Measurements from ENCODE around the gene ZNHIT2. TPM values are rescaled to one million over a fixed set of nuclear protein-coding genes. Genes with fewer than 3 reads are reported as not detected.

The ZNHIT2 gene
- total and polyA plus RNA-seq, 3 donors from 2014 or later: 47.3 to 119 (median 64.2) TPM

- no peaks in the 10 kb centered on the region for H3K9me3 ChIP-seq
- no peak for TF ChIP-seq POLR2A (IDR thresholded peaks at IDR 0.05)
- TF ChIP-seq CTCF (IDR thresholded peaks at IDR 0.05): peak; percentile 98 to 100 (median 99)
- no peak overlapping the region for H3K27ac ChIP-seq
- H3K27me3 ChIP-seq: no peaks in the 10 kb centered on the region
- no peaks in the 10 kb centered on the region for H3K36me3 ChIP-seq (ENCODE audit: low read depth, missing control alignments)
- DNase-seq: peak; percentile 93
- peaks cover 13% of the 10 kb centered on the region for H3K4me1 ChIP-seq
- 13 to 15% methylated on average over 4 to 18 of the region's 18 CpGs for WGBS, 2 donors
- intact Hi-C loops (cut with DNase I; ENCODE audit: low total_unique reads): loop anchor here (10.0 kb wide), 1 partner anchor 96 kb away; the partner anchor contains the start of gene ARL2
- no peak overlapping the region for H3K4me3 ChIP-seq
Measured at GRCh38 chr11:65110354-65110861, 7.1 kb downstream of the ZNHIT2 start.

- no peaks in the 10 kb centered on the region for H3K9me3 ChIP-seq
- intact Hi-C loops (cut with DNase I; ENCODE audit: low total_unique reads): loop anchor here (10.0 kb wide), 1 partner anchor 95 kb away; the partner anchor contains the start of gene ARL2
- H3K4me1 ChIP-seq: peaks cover 13% of the 10 kb centered on the region
- H3K4me3 ChIP-seq: no peak overlapping the region
- no peak for TF ChIP-seq POLR2A (IDR thresholded peaks at IDR 0.05)
- TF ChIP-seq CTCF (IDR thresholded peaks at IDR 0.05): no peak
- H3K36me3 ChIP-seq (ENCODE audit: low read depth, missing control alignments): no peaks in the 10 kb centered on the region
- no peak for DNase-seq
- no peak overlapping the region for H3K27ac ChIP-seq
- 73 to 89% methylated on average over 21 to 36 of the region's 36 CpGs for WGBS, 2 donors
- no peaks in the 10 kb centered on the region for H3K27me3 ChIP-seq
Measured at GRCh38 chr11:65109231-65110198, 8.0 kb downstream of the ZNHIT2 start.

GRCh38 chr11:65108469-65109123, 8.9 kb downstream of the ZNHIT2 start:
- no peak for TF ChIP-seq POLR2A (IDR thresholded peaks at IDR 0.05)
- TF ChIP-seq CTCF (IDR thresholded peaks at IDR 0.05): no peak

DNA sequence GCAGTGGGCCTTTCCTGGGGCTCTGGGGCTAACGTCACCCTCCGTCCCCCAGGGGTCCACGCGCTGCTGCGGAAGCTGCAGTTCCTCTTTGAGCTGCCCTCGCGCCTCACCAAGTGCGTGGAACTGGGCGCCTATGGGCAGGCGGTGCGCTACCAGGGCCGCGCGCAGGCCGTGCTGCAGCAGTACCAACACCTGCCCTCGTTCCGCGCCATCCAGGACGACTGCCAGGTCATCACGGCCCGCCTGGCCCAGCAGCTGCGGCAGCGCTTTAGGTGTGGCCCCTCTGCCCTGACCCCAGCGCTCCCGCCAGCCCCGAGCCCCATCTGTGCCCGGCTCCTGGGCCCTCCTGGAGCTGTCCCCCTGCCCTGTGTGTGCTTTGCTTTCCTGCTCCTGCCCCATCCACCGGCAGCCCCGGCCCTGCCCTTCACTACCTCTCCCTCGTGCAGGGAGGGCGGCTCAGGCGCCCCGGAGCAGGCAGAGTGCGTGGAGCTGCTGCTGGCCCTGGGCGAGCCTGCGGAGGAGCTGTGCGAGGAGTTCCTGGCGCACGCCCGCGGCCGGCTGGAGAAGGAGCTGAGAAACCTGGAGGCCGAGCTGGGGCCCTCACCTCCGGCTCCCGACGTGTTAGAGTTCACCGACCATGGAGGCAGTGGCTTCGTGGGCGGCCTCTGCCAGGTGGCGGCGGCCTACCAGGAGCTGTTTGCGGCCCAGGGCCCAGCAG, 9.6 kb downstream of the ZNHIT2 start:
- Histone ChIP-seq H3K4me1 (peaks cover 18% of the 10 kb centered on the region), H3K27ac (no peak overlapping the region), H3K27me3 (no peaks in the 10 kb centered on the region), H3K4me3 (no peak overlapping the region), H3K36me3 (ENCODE audit: low read depth, missing control alignments) (no peaks in the 10 kb centered on the region), H3K9me3 (no peaks in the 10 kb centered on the region)
- WGBS, 2 donors: 48 to 89% methylated on average over 39 to 40 of the region's 52 CpGs
- no peak for DNase-seq
- no peak for TF ChIP-seq CTCF (IDR thresholded peaks at IDR 0.05)
- TF ChIP-seq POLR2A (IDR thresholded peaks at IDR 0.05): no peak
- intact Hi-C loops (cut with DNase I; ENCODE audit: low total_unique reads): no loop called here

More at GRCh38 chr11:65108469-65109123, 8.9 kb downstream of the ZNHIT2 start:
- Histone ChIP-seq H3K27ac (no peak overlapping the region), H3K4me1 (peaks cover 20% of the 10 kb centered on the region), H3K36me3 (ENCODE audit: low read depth, missing control alignments) (no peaks in the 10 kb centered on the region), H3K4me3 (no peak overlapping the region), H3K9me3 (no peaks in the 10 kb centered on the region), H3K27me3 (no peaks in the 10 kb centered on the region)
- 50 to 81% methylated on average over 16 to 38 of the region's 38 CpGs for WGBS, 2 donors
- DNase-seq: no peak
- intact Hi-C loops (cut with DNase I; ENCODE audit: low total_unique reads): no loop called here
